HG02798 (cell line): Measurements from ENCODE around the gene ZFP69B.

ENCODE experiments used
- ATAC-seq: cut with Tn5 transposase; IDR thresholded peaks from one replicate; pipeline ENCODE4 v1.9.1; 2021; ENCODE audit warnings: mild to moderate bottlenecking; ENCODE audit not compliant: unreplicated experiment, poor library complexity

The ZFP69B gene

DNA sequence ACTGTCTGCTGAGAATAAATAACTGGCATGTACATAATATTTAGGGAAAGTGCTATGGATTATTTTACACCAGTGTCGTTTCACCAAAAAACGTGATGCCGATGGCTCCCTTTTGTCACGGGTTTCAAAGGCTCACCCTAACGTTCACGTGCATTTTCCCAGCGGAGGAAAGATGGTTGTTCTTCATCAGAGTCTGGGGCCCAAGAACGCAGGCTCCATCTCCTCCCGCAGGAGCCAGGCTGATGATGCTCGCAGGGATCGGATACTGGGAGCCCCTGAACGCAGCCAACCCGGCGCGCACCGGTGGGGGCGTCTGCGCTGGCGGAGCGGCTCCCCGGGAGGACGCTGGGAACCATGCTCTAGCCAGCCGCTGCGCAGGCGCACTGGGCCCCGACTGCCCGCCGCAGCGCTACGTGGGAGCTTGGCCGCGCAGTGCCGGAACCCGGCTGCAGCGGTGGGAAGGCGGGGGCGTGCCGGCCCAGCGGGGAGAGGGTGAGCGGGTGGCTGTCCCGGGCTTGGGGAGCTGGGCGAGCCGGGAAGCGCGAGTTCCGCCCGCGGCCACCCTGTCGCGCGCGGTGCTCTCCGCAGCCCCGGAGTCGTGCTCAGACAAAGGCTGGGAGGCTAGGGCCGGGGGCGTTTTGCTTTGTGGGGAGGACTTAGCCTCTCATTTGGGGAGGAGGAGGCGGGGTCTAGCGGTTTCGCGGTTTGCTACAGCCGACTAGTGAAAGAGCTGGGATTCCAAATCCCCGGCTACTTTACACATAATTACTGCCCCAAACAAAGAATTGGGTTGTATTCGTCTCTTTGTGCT, at the start of gene ZFP69B:
ZFP69B (plus strand) TSS at position 793 of the 811 bp plus-strand sequence. CDS start 486 bp downstream, outside the sequence.
- ATAC-seq = peak; percentile 93

DNA sequence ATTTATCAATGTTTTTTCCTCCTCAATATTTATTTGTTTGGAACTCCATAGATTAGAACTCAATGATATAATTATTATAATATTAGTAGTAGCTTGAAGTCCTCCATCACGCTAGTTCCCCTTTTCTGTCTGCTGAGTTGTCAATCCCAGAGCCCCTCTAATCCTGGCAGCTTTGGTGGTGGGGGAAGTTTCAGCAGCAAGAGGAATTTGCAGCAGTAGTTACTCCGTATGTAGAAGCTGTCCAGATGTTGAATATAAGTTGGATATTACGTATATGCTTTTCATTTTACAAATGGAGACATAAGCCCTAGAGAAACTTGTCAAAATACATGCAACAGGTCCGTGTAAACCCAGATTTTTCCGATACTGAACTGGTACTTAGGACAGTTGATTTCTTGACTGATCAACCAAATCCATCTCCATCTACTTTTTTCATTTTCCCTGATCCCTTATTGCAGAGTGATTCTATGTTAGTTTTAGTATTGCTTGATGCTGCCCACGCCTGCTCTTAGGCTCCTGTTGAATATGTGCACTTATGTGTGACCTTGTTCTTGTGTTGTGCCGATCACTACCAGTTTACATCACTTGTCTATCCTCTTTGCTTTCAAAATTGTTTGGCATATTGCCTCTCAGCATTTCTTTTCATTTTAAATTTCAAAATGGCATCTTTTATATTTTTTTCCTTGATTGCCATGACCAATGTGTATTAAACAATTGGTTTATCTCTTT, 48.6 kb upstream of the ZFP69B start:
- no peak for ATAC-seq

DNA sequence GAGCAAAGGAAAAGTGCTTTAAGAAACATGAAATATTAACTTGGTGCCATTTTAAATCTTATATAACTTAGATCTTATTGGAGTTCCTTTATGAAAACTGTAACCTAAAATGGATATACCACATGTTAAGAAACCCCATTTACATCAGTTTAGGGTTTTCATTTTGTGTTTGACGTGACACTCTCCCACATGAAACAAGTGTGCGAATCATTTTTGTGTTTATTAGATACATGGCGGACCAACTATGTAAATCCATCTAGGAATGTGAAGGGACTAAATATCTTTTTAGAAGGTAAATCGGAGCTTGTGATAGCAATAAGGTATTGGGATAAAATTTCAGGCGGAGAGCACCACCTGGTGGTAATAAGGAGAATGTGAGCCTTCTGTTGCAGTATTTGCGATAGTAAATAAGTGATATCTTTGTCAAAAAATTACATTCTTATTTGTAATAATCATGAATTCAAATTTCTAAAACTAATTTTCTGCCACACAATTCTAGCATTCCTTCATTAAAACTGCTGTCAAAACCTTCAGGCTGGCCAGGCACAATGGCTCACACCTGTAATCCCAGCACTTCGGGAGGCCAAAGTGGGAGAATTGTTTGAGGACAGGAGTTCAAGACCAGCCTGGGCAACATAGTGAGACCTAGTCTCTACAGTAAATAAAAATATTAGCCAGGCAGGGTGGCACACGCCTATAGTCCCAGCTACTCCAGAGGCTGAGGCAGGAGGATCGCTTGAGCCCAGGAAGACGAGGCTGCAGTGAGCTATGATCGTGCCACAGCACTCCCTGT, 45.4 kb upstream of the ZFP69B start:
- ATAC-seq = no peak

DNA sequence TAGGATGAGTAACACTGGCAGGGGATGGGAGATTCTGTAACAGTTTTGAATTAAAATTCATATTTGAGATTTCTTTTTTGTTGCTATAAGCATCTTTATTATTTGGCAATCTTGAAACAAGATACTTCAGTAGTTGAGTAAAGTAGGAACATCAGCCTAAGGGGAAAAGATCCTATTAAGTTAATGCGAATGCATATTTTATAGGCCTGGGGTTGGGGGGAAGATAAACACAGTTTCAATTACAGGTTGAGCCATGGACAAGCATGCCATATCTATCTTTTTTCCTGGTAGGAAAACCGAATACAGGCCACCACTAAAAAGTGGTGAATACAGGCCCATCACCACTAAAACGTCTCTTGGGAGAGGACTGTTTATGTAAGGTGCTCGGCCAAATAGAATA, 44.5 kb upstream of the ZFP69B start:
- no peak for ATAC-seq

DNA sequence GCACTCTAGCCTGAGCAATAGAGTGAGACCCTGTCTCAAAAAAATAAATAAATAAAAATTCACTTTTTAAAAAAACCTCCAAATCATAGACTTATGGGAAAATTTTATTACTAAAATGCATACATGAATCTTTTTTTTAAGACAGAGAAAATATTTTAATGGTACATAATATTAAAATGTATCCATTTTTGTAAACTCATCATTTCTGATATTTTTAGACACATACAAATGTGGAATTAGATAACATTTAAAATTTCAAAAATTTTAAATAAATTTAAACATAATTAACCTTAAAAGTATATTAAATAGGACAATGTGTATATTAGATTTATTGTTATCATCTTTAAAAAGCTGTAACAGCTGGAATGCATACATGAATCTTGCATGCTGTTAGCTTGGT, 42.8 kb upstream of the ZFP69B start:
- no peak for ATAC-seq

DNA sequence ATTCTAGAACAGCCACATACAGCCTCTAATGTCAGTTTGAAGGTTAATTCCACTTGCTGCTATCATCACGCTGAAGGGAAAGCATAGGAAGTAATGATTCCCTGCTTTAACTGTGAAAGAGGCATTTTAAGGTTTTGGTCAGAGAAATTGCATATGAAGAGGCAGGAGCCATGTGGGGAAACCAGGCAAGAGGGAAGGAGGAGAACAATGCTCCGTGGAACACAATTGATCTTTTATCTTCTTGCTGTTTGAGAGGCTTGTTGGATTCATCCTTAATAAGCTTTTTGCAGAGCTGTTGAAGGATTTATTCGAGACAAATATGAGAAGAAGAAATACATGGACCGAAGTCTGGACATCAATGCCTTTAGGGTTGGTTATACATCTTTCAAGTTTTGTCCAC, 40.8 kb upstream of the ZFP69B start:
- no peak for ATAC-seq

DNA sequence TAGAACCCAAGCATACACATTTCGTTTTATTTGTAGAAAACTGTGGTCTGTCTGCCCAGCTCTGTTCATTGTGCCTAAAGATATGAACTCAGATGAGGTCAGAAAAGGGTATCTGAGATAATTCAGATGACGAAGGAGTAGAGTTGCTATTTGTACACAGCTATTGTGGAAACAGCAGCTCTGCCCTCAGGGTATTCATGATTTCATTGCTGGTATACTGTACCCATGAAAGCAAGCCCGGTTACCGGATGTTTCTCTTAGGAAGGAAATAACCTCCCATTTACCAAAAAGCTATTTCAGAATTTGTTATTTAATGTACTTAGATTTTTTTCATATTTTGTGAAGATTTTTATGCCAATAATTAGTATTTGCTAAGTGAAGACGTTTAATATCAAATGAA, 39.0 kb upstream of the ZFP69B start:
- no peak for ATAC-seq

DNA sequence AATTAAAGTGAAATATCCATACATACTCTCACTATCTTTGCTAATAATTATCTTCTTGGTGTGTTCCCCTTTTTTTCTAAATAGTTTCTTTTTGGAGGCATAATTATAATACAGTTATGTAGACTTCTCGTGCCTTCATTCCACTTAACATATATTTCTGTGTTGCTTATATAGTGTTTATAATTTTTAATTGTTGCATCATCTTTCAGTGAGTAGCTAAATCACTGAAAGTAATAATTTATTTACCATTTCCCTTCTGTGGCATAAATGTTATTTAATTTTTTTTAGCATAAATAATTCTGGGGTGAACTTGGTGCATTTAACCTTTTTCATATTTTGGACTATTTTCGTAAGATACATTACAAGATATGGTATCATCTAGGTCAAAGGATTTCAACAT, 38.4 kb upstream of the ZFP69B start:
- no peak for ATAC-seq

DNA sequence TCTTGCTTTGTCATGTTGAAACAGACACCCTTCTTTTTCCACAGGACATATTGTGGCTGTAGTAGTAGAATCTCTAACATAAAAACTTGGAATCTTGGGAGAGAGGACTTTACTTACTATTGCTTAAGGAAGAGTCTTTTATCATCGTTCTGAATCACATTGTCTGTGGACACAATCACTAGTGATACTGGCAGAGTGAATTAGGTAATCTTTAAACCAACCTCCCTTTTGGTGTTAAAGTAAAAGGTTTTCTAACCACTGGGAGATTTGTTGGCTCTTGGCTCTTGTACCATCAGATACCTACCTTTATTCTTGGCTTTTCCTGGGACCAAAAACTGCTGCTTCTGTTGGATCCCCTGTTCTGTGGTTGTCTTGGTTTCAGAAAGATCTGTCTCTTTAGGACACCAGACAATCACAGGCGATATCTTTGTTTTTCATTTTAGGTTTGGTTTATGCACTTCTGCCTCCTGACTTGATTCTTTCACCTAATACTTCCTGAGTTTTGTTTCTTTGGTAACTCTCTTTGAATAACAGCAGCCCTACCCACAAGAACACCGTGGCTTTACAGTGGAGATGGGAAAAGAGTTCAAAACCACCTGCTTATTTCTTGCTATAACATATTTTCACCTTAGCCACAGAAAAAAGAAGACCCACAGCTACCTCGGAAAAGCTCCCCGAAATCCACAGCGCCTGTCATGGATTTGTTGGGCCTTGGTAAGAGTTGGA, 36.6 kb upstream of the ZFP69B start:
- ATAC-seq = no peak

DNA sequence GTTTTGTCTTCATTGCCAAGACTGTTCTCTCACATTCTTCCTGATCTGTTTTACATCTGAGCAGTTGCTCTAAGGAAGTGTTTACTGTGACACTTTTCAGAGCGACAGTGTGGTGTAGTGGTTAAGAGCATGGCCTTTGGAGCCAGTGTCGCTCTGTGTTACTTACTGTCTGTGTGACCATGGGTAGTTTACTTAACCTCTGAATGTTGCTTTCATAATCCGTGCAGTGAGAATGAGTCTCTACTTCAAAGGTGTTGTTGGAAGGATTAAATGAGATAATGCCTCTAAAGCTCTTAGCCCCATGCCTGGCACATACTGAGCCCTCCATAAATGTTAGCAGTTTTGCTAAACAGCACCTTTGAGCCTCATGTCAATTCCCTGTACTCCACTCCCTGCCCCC, 35.9 kb upstream of the ZFP69B start:
- no peak for ATAC-seq

DNA sequence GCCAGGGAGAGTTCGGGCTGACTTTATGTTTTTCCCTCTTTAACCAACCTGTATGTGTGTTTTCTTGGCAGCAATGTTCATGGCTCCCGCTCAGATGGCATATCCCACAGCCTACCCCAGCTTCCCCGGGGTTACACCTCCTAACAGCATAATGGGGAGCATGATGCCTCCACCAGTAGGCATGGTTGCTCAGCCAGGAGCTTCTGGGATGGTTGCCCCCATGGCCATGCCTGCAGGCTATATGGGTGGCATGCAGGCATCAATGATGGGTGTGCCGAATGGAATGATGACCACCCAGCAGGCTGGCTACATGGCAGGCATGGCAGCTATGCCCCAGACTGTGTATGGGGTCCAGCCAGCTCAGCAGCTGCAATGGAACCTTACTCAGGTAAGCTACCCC, 33.6 kb upstream of the ZFP69B start:
- no peak for ATAC-seq

DNA sequence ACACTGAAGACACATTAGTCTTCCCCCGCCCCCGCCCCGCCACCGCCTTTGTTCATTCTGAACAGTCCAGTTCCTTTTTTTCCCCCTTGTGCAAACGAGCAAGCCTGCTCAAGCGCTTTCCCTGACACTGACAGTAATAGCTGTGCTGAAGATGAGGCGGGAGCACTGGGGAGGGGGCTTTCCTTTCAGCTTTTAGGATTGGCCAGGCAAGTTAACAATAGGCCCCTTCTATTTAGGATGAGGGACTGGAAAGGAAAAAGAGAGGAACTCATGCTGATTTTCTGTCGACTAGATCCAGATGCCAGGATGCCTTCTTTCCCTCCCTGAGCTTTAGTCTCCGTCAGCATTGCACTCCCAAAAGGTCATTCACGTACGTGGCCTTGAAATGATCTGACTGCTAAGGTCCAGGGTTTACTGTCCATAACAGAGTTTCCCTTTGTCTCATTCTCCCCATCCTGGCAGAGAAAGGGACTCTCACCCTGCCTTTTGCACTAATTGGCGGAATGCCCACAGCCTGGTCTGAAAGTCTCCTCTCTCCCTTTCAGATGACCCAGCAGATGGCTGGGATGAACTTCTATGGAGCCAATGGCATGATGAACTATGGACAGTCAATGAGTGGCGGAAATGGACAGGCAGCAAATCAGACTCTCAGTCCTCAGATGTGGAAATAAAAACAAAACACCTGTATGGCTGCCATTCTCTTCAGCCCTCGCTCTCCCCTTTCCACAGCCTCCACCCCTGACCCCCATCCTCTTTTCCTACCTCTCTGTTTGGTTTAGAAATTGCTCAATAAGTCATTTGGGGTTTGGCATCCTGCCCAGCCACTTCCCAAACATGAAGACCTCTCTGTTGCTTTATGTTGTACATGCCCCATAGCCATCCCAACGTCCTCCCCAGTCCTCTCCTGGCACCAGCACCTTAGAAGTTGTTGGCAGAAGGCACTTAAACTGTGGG, 28.6 kb upstream of the ZFP69B start:
- no peak for ATAC-seq

DNA sequence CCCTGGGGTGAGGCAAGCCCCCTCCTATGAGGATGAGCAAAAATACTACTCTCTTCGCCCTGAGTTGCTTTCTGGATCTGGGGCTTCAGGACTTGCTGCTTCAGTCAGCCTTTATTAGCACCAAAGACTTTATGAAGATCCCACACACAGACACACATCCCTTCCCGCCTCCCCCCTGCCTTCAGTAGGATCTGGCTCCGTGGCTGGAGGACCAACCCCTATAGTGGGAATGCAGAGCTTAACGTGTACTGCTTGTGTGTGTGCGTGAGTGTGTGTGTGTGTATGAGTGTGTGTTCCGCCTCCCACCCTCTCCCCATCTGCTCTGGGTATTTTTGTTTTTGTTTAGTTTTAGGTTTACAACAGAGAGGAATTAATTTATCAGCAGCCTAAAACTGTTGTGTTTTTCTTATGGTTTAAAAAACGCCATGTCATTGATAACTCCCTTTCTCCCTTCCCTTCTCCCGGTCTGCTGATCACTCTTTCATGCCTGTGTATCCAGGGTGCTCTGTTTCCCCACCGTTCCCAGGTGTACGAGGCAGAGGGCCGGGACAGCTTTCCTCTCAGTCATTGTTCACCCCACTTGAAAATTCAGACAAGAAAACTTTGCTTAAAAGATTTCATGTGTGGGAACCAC, 27.5 kb upstream of the ZFP69B start:
- no peak for ATAC-seq

DNA sequence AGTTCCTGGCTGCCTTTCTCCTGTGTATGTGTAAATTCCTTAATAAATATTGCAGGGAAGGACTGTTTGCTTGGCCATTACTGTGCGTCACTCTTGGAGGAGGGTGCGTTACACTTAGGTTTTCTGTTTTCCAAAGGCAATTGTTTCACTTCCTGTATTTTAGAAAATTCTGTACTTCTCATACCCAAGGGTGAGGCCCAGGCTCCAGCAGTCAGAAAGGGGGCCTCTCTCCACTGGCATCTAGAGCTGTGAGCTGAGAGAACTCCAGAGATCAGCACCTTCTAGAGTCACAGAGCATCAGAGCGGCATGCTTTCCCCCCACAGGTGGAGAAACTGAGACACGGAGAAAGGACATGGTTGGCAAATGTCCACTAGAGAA, 27.0 kb upstream of the ZFP69B start:
- ATAC-seq = no peak

DNA sequence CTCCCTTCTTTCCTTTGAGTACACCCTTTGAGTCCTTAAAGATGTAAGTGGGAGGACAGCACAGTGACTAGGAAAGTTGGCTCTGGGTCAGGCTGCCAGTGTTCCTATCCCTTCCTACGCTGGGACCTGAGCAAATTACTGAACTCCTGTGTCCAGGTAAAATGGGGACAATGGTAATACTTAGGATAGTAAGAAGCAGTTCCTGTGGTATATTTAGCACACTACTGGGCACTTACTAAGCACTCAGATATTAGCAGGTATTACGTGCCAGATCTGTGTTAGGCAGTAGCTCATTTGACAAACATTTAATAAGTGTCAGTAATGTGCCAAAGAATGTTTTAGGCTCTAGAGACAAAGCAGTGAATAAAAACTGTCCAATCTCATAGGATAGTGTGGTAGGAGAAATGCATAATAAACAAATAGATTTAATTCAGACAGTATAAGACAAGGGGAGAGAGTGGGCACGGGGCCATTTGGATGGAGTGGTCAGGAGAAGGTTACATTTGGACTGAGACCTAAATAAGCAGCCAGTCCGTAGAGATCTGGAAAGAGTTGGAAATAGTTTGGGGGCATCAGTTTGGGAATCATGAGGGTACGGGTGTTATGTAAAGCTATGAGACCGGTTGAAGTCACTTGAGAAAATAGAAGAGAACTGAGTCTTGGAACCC, 26.2 kb upstream of the ZFP69B start:
- ATAC-seq = no peak

DNA sequence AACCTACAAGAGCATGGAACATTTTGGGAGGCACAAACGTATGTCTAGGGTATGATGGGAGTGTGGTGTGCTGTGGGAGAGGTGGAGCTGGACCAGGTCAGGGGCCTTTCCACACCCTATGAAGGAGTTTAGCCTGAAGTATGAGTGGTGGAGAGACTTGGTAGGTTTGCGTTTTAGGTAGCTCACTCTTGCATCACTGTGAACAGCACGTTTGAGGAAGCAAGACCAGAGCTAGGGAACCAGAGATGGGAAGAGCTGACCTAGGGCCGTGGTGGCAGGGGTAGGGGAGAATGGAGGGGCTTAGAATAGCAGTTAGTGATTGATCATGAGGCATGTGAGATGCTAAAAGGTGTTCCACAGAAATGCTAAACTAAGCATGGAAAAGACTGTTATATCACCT, 25.1 kb upstream of the ZFP69B start:
- ATAC-seq = no peak

DNA sequence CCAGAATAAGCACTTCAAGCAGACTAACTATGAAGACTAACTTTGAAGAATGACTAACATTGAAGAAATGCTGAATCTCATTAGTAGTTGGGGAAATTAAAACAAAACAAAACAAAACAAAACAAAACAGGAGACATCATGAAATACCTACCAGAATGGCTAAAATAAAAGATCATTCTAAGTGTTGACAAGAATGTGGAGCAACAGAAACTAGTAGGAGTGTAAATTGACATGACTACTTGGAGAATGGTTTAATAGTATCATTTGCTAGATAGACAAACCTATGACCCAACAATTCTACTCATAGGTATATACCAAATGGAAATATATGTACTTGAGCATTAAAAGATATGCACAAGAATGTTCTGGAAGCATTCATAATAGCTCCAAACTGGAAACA, 18.9 kb upstream of the ZFP69B start:
- ATAC-seq = no peak

DNA sequence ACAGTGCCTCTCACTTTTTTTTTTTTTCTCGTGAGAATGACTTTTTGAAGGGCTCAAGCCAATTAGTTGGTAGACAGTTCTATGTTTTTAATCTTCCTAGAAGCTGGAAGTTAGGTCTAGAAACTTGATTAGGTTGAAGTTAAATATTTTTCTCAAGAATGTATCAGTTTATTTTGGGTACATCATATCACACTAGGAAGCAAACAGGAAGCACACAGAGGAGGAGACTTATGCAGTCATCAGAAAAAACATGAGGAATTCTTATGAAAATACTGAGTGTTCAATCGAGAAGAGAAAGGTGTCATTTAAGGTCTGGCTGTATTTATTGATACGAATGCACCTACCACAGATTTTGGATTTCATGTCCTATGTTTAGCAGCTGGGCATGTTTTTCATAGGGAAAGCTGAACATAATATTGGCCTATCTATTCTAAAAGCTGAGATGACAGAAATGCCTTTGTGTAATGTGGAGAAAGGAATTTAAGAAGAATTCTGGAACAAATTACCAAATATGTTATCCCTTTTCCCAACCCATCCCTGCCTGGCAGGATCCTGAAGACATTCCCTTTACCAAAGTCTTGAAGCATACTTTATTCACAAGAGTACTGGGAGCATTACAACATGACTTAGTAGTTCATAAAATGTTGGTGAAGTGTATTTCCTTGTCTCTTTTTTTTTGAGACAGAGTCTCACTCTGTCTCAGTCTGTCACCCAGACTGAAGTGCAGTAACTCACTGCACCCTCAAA, 17.5 kb upstream of the ZFP69B start:
- ATAC-seq = no peak
